HG03196 (cell line): ENCODE data around the gene HSPA5.
"Not testable (repeated sequence)": the region's sequence is repeated elsewhere in the genome, so short reads cannot be mapped to it uniquely, and the experiment has no call there.

Source experiments
- ATAC-seq: cut with Tn5 transposase; IDR thresholded peaks from one replicate; pipeline ENCODE4 v1.9.1; 2021; ENCODE audit not compliant: unreplicated experiment

HSPA5 gene

GRCh38 chr9:125241000-125241862 is at the start of gene HSPA5:
HSPA5 (minus strand) TSS chr9:125241343; CDS start chr9:125241126, 217 bp downstream.
- ATAC-seq, result peak; percentile 89

- ATAC-seq, result not testable (repeated sequence)
These were observed 45.8 kb upstream of the HSPA5 start for GRCh38 chr9:125286935-125287433.

DNA sequence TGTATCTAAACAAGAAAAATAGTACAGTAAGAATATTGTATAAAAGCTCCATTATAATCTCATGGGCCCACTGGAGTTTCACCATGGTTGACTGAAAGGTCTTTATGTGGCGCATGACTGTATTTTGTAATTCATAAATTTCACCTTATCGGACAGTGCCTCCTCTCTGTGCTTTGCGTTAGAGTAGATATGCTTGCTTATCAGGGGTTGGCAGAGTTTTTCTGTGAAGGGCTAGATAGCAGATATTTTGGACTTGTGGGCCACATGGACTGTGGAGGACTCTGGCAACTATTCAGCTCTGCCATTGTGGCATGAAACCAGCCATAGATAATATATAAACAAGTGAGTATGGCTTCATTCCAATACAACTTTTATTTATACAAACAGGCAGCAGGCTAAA is 43.7 kb upstream of the HSPA5 start:
- no peak for ATAC-seq

GRCh38 chr9:125280945-125281344 is 39.8 kb upstream of the HSPA5 start:
- ATAC-seq, result no peak

DNA sequence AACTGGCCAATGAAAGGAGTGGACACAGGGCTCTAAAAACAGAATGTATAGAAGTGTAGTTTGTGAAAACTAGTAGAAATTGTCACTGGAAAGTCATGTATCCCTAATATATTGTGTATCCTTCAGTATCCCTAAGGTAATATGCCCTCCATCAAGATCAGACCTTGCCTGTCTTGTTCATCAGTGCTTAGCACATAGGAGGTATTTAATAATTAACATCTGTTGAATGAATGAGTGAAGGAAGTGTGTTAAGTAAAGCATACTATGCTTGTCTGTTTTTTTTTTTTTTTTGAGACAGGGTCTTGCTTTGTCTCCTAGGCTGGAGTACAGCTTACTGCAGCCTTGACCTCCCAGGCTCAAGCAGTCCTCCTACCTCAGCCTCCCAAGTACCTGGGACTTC is 36.3 kb upstream of the HSPA5 start:
- no peak for ATAC-seq

DNA sequence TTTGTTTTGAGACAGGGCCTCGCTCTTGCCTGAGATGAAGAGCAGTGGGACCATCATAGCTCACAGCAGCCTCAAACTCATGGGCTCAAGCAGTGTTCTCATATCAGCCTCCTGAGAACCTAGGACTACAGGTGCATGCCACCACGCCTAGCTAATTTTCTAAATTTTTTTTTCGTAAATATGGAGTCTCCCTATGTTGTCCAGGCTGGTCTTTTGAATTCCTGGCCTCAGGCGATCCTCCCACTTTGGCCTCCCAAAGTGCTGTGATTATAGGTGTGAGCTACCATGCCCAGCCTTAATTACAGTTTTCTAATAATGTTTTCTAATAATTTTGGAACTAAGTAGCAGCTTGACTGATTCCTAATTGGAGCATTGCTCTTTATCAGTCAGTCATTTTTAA is 35.6 kb upstream of the HSPA5 start:
- ATAC-seq, result no peak

GRCh38 chr9:125272697-125273096 is 31.6 kb upstream of the HSPA5 start:
- no peak for ATAC-seq

DNA sequence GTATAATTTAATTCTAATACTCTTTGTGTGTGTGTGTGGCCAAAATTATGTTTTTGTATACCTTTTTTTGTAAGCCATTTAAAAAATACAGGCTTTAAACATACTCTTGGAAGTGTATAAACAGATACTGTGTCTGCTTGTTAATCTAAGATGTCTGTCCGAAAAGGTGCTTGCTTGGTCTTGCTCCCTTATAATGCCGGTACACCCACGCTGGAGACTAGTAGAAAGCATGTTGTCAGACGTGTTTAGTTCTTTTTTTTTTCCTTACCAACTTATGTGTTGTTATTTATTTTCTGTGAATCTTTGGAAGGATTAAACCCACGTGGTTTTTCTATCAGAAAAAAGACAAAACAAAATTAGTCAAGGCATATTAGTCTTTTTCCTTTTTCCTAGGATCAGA is 29.9 kb upstream of the HSPA5 start:
- ATAC-seq, result no peak

DNA sequence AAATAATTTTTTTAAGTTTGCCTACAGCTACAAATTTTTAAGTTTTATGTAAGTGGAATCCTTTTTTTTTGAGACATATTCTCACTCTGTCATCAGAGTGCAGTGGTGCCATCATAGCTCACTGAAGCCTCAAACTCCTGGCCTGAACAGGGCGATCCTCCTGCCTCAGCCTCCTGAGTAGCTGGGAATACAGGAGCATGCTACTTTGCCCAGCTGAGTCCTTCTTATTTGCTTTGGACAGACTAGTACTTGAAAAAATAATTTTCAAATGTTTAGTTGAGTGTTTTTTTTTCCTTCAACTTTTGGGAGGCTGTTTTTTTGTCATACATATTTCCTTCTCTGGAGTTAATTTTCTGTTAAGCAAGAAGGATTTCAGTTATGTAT is 27.9 kb upstream of the HSPA5 start:
- no peak for ATAC-seq

DNA sequence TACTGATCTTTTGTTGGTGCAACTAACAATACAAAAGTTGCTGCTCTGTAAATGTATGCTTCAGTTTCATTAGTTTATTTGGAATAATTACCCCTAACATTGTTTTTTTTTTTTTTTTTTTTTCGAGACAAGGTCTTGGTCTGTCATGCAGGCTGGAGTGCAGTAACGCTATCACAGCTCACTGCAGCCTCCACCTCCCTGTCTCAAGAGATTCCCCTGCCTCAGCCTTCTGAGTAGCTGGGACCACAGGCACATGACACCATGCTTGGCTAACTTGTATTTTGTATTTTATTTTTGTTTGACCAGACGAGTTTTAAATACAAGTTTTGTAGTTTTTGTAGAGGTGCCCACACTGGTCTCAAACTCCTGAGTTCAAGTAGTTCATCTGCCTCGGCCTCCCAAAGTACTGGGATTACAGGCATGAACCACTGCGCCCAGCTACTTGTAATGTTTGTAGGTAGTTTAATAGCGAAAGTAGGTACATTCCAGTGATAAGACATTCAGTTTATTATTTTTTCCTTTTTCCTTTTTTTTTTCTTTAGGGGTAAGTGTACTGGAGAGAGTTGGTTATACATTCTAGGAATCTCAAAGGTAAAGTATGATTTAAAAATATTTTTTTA is 27.4 kb upstream of the HSPA5 start:
- ATAC-seq, result no peak

- not testable (repeated sequence) for ATAC-seq
These were observed 22.9 kb upstream of the HSPA5 start for GRCh38 chr9:125264068-125264467.

- no peak for ATAC-seq
These were observed 21.3 kb upstream of the HSPA5 start for GRCh38 chr9:125262294-125262991.

- peak; percentile 90 for ATAC-seq
These were observed 20.6 kb upstream of the HSPA5 start, which contains the start of gene GAPVD1 for GRCh38 chr9:125261501-125262293. GAPVD1 (plus strand) TSS chr9:125261826; CDS start chr9:125298922, 37,096 bp downstream.

DNA sequence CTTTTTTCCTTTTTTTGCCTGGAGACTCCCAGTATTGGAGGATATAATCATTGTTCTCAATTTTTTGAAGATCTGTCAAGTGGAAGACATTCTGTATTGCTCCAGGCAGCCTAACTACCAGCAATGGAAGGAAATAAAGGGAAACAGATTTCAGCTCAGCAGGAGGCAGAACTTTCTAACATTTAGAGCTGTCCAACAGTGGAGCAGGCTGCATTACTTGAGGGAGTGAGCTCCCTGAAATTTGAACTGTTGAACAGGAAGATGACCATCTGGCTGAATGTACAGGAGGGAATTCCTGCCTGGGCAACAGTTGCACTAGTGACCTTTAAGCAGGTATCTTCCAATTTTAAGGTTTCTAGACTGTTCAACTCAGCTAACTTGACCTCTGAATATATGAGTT is 19.4 kb upstream of the HSPA5 start:
- no peak for ATAC-seq

DNA sequence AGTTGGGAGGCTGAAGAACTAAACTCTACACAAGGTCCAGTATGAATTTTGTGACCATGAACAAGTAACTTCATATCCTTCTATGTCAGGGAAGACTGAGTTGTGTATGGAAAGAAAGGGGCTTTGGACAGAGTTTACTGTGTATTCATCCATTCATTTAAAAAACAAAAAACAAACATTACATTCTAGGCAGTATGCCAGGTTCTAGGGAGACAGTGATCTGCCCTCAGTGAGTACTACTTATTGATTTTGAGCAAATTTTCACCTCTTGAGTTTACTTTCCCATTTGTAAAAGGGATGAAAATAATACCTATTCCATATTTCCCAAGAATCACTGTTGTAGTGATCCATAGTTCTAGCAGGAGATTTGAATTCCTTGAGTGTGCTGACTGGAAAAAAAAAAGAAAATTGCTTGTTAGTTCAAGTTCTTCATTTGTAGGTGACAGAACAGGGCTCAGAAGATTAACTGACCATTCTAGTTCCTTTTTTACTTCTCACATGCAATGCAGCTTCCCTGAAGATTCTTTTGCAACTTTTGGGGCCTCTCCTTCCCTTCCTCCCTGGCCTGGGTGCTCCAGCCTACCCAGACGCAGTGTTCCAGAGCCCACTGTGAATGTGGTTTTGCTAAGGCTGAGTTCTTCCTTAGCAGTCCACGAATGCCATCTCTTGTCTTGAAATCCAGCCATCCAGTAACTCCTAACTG is 17.8 kb upstream of the HSPA5 start:
- no peak for ATAC-seq

DNA sequence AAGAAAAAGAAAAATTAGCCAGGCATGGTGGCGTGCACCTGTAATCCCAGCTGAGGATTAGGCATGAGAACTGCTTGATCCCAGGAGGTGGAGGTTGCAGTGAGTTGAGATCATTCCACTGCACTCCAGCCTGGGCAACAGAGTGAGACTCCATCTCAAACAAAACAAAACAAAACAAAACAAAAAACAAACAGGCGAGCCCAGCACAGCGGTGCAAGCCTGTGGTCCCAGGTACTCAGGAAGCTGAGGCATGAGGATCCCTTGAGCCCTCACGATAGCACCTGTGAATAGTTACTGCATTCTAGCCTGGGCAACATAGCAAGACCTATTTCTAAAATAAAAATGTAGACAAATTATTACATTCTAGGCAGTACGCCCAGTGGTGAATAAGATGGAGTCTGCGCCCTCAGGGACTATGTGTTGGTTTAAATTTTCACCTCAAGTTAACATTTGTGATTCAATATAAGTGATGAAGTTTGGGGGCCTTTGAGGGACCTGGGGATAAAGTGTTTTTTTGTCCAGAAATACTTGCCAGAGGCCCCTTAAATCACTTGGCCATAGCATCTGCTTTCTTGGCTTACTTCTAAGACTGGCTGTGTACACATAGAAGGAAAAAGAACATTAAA is 17.1 kb upstream of the HSPA5 start:
- ATAC-seq, result no peak

- ATAC-seq, result no peak
These were observed 14.7 kb upstream of the HSPA5 start for GRCh38 chr9:125255781-125256391.

DNA sequence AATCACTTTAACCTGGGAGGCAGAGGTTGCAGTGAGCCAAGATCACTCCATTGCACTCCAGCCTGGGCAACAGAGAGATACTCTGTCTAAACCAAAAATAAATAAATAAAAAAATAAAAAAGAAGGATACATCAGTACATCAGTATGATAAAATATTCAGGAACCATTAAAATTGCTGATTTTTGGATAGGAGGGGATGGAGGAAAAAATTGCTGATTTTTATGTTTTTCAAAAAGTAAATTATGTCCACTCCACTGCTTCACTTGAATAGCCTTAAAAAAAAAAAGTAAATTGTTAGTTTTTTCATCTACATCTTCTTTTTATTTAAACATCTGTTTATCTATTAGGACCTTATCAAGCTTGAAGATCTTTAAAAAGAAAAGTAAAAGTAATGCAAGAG is 13.1 kb upstream of the HSPA5 start:
- ATAC-seq, result no peak

GRCh38 chr9:125246261-125246667 is 5.1 kb upstream of the HSPA5 start:
- no peak for ATAC-seq
